M059J (cell line): Measurements from ENCODE around the gene FAM114A2. TPM values are rescaled to one million over a fixed set of nuclear protein-coding genes. Genes with fewer than 3 reads are reported as not detected.

ENCODE experiments used
- total RNA-seq: library from RNA; depleted of rRNA; stranded (reverse); fragments of >200 nt; shearing (Covaris generic); gene quantifications from 2 replicates; pipeline ENCODE4 v1.2.3, GENCODE V29; 2014; rRNA removed

FAM114A2 gene
- total RNA-seq, 1 experiment from 2014 or later, result 23.0 TPM

Other genes with a start within 250 kb of the FAM114A2 start
- gene MFAP3, start 57 bp upstream of the FAM114A2 start, total RNA-seq, result 47.9 and 75.6 TPM in 2 replicates
- gene GALNT10, start 151.8 kb upstream of the FAM114A2 start, total RNA-seq, result 27.2 and 45.4 TPM in 2 replicates